ENCODE data around the gene UBE2J1.

Gene UBE2J1

GRCh38 chr6:89361171-89361570, 8.6 kb upstream of the UBE2J1 start:
- no peak for DNase-seq

- no peak for DNase-seq
Measured at GRCh38 chr6:89360415-89360999, 8.0 kb upstream of the UBE2J1 start.

- DNase-seq, result no peak
Measured at GRCh38 chr6:89359561-89359960, 7.0 kb upstream of the UBE2J1 start.

- DNase-seq, result no peak
Measured at GRCh38 chr6:89357390-89357789, 4.9 kb upstream of the UBE2J1 start.

- no peak for DNase-seq
Measured at GRCh38 chr6:89356642-89357170, 4.2 kb upstream of the UBE2J1 start.

- no peak for DNase-seq
Measured at GRCh38 chr6:89355511-89356194, 3.1 kb upstream of the UBE2J1 start.

- DNase-seq, result no peak
Measured at GRCh38 chr6:89353702-89354392, 1.3 kb upstream of the UBE2J1 start.

- DNase-seq, result peak; percentile 36
Measured at GRCh38 chr6:89353118-89353556, 615 bp upstream of the UBE2J1 start.

GRCh38 chr6:89351671-89352277, 748 bp downstream of the UBE2J1 start:
- no peak for DNase-seq

- no peak for DNase-seq
Measured at GRCh38 chr6:89350281-89350966, 2.1 kb downstream of the UBE2J1 start.

GRCh38 chr6:89348372-89348771, 4.2 kb downstream of the UBE2J1 start:
- no peak for DNase-seq

GRCh38 chr6:89347825-89348224, 4.7 kb downstream of the UBE2J1 start:
- DNase-seq, result no peak

- DNase-seq, result no peak
Measured at GRCh38 chr6:89346433-89346832, 6.1 kb downstream of the UBE2J1 start.

- DNase-seq, result no peak
Measured at GRCh38 chr6:89339565-89339964, 13.0 kb downstream of the UBE2J1 start.

GRCh38 chr6:89335164-89335563, 17.4 kb downstream of the UBE2J1 start:
- DNase-seq, result no peak

- no peak for DNase-seq
Measured at GRCh38 chr6:89330910-89331309, 21.6 kb downstream of the UBE2J1 start.

GRCh38 chr6:89328976-89329375, 23.5 kb downstream of the UBE2J1 start:
- DNase-seq, result no peak

- no peak for DNase-seq
Measured at GRCh38 chr6:89324304-89324703, 28.2 kb downstream of the UBE2J1 start.

GRCh38 chr6:89323511-89323971, 29.0 kb downstream of the UBE2J1 start:
- no peak for DNase-seq

- peak; percentile 37 for DNase-seq
Measured at GRCh38 chr6:89321131-89321970, 31.2 kb downstream of the UBE2J1 start.

- no peak for DNase-seq
Measured at GRCh38 chr6:89320012-89320559, 32.4 kb downstream of the UBE2J1 start.

All from femur (tissue), 1 donor.